DND-41 (cell line): ENCODE measurements around the gene ROMO1.

Source experiments
- EZH2 ChIP-seq: IDR thresholded peaks from 3 replicates; pipeline ENCODE4 v1.6.1; 2012; ENCODE audit warnings: borderline replicate concordance, low read depth, mild to moderate bottlenecking, moderate library complexity, low read length, inconsistent platforms; ENCODE audit not compliant: severe bottlenecking
- TF ChIP-seq, protein P1 (sequence below): IDR thresholded peaks from 2 replicates; pipeline ENCODE4 v1.5.1; 2012; ENCODE audit warnings: borderline replicate concordance, low read length, moderate library complexity, mild to moderate bottlenecking; ENCODE audit not compliant: poor library complexity, severe bottlenecking; ENCODE audit errors: extremely low read depth

DNA sequence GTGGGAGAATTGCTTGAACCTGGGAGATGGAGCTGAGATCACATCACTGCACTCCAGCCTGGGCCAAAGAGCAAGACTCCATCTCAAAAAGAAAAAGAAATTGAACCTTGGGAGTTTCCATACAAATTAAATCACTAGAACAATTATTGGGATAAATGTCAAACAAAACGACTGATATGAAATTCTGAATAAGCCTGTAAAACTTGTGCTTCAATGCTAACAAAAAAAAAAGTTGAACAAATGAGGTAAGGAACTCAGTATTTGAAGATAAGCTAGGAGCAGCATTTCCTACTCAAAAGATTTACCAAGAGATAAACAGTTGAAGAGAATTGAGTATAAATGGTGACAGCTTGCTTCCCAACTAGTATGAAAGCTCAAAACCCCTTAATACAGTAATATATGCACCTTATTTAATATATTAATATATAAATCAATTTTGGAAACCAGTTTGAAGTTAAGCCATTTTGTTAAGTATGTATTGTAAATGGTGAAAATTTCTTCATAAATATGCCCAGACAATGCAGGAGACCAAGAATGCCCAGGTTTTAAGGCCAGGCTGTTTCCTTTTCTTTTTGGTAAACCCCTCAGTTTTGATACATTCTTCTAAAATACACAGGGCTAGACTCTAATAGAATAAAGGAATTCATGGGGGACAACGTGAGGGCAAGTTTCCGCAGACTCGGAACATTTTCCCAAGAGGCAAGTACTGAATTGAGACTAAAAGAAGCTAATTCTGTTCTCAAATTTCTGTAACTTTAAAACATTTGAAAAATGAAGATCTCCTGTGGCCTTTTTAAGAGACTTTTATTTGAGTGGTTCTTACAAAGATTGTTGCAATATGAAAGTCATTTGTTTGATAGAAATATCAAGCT, 3.9 kb downstream of the ROMO1 start:
- TF ChIP-seq, protein P1, sequence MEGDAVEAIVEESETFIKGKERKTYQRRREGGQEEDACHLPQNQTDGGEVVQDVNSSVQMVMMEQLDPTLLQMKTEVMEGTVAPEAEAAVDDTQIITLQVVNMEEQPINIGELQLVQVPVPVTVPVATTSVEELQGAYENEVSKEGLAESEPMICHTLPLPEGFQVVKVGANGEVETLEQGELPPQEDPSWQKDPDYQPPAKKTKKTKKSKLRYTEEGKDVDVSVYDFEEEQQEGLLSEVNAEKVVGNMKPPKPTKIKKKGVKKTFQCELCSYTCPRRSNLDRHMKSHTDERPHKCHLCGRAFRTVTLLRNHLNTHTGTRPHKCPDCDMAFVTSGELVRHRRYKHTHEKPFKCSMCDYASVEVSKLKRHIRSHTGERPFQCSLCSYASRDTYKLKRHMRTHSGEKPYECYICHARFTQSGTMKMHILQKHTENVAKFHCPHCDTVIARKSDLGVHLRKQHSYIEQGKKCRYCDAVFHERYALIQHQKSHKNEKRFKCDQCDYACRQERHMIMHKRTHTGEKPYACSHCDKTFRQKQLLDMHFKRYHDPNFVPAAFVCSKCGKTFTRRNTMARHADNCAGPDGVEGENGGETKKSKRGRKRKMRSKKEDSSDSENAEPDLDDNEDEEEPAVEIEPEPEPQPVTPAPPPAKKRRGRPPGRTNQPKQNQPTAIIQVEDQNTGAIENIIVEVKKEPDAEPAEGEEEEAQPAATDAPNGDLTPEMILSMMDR: no peak
- TF ChIP-seq EZH2: no peak
